ENCODE results near the gene REM2. TPM values are rescaled to one million over a fixed set of nuclear protein-coding genes. Genes with fewer than 3 reads are reported as not detected.

Gene REM2
- total RNA-seq, 1 donor = 0.43 TPM

- H3K4me3 ChIP-seq (ENCODE audit: low read depth, low read length) = peak within 1 kb of the TSS; percentile 91
- TF ChIP-seq CTCF (IDR thresholded peaks at IDR 0.05; ENCODE audit: insufficient read depth, low read depth, low read length) = no peak
- DNase-seq (ENCODE audit: low read depth) = peak; percentile 90
Measured at GRCh38 chr14:22871224-22872032, 11.6 kb upstream of the REM2 start, which contains the start of gene LRP10. LRP10 (plus strand) TSS chr14:22871740; CDS start chr14:22872304, 564 bp downstream.

GRCh38 chr14:22872033-22872832 is 10.8 kb upstream of the REM2 start:
- peak; percentile 88 for DNase-seq (ENCODE audit: low read depth)
- H3K4me3 ChIP-seq (ENCODE audit: low read depth, low read length) = peak overlapping the region; percentile 91
- peak; percentile 98 for TF ChIP-seq CTCF (IDR thresholded peaks at IDR 0.05; ENCODE audit: insufficient read depth, low read depth, low read length)

- DNase-seq (ENCODE audit: low read depth) = no peak
Measured at GRCh38 chr14:22872833-22873520, 10.0 kb upstream of the REM2 start.

GRCh38 chr14:22875003-22875747 is 7.8 kb upstream of the REM2 start:
- no peak overlapping the region for H3K4me3 ChIP-seq (ENCODE audit: low read depth, low read length)
- no peak for TF ChIP-seq CTCF (IDR thresholded peaks at IDR 0.05; ENCODE audit: insufficient read depth, low read depth, low read length)
- DNase-seq (ENCODE audit: low read depth) = no peak

More at GRCh38 chr14:22872833-22873520, 10.0 kb upstream of the REM2 start:
- TF ChIP-seq CTCF (IDR thresholded peaks at IDR 0.05; ENCODE audit: insufficient read depth, low read depth, low read length) = no peak
- H3K4me3 ChIP-seq (ENCODE audit: low read depth, low read length) = peak overlapping the region; percentile 91

- no peak for DNase-seq (ENCODE audit: low read depth)
- TF ChIP-seq CTCF (IDR thresholded peaks at IDR 0.05; ENCODE audit: insufficient read depth, low read depth, low read length) = no peak
- no peak overlapping the region for H3K4me3 ChIP-seq (ENCODE audit: low read depth, low read length)
Measured at GRCh38 chr14:22875748-22876319, 7.2 kb upstream of the REM2 start.

All from fibroblast of villous mesenchyme (primary cell).